Astrocyte (in vitro differentiated cells and primary cell): ENCODE results near the gene KMT2B.

Experiments
- EZH2 ChIP-seq: IDR thresholded peaks from 2 replicates; pipeline ENCODE4 v1.6.1; 2012; ENCODE audit warnings: mild to moderate bottlenecking, low read length, inconsistent platforms; ENCODE audit not compliant: insufficient read depth
- TF ChIP-seq, protein P1 (sequence below): IDR thresholded peaks from 2 replicates; pipeline ENCODE4 v1.5.1; 2011; ENCODE audit warnings: low read depth, mild to moderate bottlenecking, inconsistent platforms, low read length, moderate library complexity; ENCODE audit not compliant: insufficient read depth

GRCh38 chr19:35755131-35755549 is 37.3 kb downstream of the KMT2B start:
- TF ChIP-seq, protein P1, sequence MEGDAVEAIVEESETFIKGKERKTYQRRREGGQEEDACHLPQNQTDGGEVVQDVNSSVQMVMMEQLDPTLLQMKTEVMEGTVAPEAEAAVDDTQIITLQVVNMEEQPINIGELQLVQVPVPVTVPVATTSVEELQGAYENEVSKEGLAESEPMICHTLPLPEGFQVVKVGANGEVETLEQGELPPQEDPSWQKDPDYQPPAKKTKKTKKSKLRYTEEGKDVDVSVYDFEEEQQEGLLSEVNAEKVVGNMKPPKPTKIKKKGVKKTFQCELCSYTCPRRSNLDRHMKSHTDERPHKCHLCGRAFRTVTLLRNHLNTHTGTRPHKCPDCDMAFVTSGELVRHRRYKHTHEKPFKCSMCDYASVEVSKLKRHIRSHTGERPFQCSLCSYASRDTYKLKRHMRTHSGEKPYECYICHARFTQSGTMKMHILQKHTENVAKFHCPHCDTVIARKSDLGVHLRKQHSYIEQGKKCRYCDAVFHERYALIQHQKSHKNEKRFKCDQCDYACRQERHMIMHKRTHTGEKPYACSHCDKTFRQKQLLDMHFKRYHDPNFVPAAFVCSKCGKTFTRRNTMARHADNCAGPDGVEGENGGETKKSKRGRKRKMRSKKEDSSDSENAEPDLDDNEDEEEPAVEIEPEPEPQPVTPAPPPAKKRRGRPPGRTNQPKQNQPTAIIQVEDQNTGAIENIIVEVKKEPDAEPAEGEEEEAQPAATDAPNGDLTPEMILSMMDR, result no peak
- no peak for TF ChIP-seq EZH2
